Measurements from ENCODE around the gene KIRREL3. TPM values are rescaled to one million over a fixed set of nuclear protein-coding genes. Genes with fewer than 3 reads are reported as not detected.
A peak's percentile ranks its signal among the peaks of the same experiment; 100 is the strongest.

Gene KIRREL3
- polyA plus RNA-seq, 1 of the 3 experiments (the other 2 are of a cell fraction): 3.7 TPM

DNA sequence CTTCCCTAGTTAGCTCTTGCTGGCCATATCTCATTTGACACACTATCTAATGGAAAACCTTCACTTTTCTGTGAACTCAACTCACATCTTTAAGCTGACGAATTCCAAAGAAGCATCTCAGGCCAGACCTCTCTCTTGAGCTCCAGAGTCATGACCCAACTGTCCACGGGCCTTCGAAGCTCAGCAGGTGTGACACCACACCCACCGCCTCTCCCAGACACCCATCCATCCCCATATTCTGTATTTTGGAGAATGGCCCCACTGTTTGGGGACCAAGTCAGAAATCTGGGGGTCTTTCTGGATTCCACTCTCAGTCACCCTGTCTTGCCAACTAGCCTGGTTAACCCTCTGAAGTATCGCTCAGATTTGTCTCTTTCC is 519.3 kb downstream of the KIRREL3 start:
- Histone ChIP-seq H3K27me3 (ENCODE audit: insufficient read depth) (no peaks in the 10 kb centered on the region), H3K9ac (no peak overlapping the region), H3K4me1 (ENCODE audit: control insufficient read depth in 1 of 2, insufficient read depth in 2 of 2, low read depth in 1 of 2, low read length in 1 of 2) (peaks cover 0 to 10% of the 10 kb centered on the region in 2 experiments; a peak in 1 of 4 replicates), H2AFZ (ENCODE audit: low read depth) (no peak overlapping the region), H3K27ac (ENCODE audit: low read depth in 2 of 2, low read length in 1 of 2) (no peak overlapping the region), H3F3A (replicated peaks; ENCODE audit: insufficient read depth) (no peaks in the 10 kb centered on the region), H3K4me3 (ENCODE audit: low read depth in 2 of 2, low read length in 1 of 2) (no peak overlapping the region), H3K36me3 (replicated peaks in 1 of 2; ENCODE audit: control insufficient read depth in 1 of 2, insufficient read depth in 2 of 2, low read length in 1 of 2) (no peaks in the 10 kb centered on the region), H3K79me2 (ENCODE audit: insufficient read depth) (no peaks in the 10 kb centered on the region), H3K9me3 (no peaks in the 10 kb centered on the region), H4K20me1 (ENCODE audit: insufficient read depth) (no peaks in the 10 kb centered on the region), H3K4me2 (no peak overlapping the region), H3K9me2 (no peaks in the 10 kb centered on the region)
- ChIA-PET CTCF (interaction anchor here (0.6 to 9.6 kb wide), 67 partner anchors 8 to 863 kb away, joined by 3 to 172 read pairs (median 6); partner anchors contain the start of gene DCPS), POLR2A (interaction anchor here (0.6 to 2.1 kb wide), 8 partner anchors 9 to 267 kb away, joined by 3 to 12 read pairs (median 4); no protein-coding TSS in a partner anchor)
- no peak for DNase-seq
- WGBS (ENCODE audit: low lambda C conversion rate): 73% methylated on average over 5 of the region's 5 CpGs
- TF ChIP-seq CHD2 (IDR thresholded peaks at IDR 0.05; ENCODE audit: low read length, partially characterized antibody): no peak
- TF ChIP-seq, protein P1, sequence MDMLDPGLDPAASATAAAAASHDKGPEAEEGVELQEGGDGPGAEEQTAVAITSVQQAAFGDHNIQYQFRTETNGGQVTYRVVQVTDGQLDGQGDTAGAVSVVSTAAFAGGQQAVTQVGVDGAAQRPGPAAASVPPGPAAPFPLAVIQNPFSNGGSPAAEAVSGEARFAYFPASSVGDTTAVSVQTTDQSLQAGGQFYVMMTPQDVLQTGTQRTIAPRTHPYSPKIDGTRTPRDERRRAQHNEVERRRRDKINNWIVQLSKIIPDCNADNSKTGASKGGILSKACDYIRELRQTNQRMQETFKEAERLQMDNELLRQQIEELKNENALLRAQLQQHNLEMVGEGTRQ (IDR thresholded peaks at IDR 0.05; ENCODE audit: borderline replicate concordance, low read depth, low read length): no peak
- no peak for TF ChIP-seq GABPA (IDR thresholded peaks at IDR 0.05; ENCODE audit: low read depth)
- TF ChIP-seq SIN3A (IDR thresholded peaks at IDR 0.05; ENCODE audit: borderline replicate concordance, low read depth, low read length): no peak
- TF ChIP-seq EZH2phosphoT487 (IDR thresholded peaks at IDR 0.05; ENCODE audit: borderline replicate concordance, low read depth): no peak
- no peak for TF ChIP-seq SMC3 (IDR thresholded peaks at IDR 0.05; ENCODE audit: low read depth, low read length)
- TF ChIP-seq, protein P2, sequence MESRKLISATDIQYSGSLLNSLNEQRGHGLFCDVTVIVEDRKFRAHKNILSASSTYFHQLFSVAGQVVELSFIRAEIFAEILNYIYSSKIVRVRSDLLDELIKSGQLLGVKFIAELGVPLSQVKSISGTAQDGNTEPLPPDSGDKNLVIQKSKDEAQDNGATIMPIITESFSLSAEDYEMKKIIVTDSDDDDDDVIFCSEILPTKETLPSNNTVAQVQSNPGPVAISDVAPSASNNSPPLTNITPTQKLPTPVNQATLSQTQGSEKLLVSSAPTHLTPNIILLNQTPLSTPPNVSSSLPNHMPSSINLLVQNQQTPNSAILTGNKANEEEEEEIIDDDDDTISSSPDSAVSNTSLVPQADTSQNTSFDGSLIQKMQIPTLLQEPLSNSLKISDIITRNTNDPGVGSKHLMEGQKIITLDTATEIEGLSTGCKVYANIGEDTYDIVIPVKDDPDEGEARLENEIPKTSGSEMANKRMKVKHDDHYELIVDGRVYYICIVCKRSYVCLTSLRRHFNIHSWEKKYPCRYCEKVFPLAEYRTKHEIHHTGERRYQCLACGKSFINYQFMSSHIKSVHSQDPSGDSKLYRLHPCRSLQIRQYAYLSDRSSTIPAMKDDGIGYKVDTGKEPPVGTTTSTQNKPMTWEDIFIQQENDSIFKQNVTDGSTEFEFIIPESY (IDR thresholded peaks at IDR 0.05; ENCODE audit: borderline replicate concordance, low read depth): no peak
- no peak for TF ChIP-seq TCF12 (IDR thresholded peaks at IDR 0.05)

DNA sequence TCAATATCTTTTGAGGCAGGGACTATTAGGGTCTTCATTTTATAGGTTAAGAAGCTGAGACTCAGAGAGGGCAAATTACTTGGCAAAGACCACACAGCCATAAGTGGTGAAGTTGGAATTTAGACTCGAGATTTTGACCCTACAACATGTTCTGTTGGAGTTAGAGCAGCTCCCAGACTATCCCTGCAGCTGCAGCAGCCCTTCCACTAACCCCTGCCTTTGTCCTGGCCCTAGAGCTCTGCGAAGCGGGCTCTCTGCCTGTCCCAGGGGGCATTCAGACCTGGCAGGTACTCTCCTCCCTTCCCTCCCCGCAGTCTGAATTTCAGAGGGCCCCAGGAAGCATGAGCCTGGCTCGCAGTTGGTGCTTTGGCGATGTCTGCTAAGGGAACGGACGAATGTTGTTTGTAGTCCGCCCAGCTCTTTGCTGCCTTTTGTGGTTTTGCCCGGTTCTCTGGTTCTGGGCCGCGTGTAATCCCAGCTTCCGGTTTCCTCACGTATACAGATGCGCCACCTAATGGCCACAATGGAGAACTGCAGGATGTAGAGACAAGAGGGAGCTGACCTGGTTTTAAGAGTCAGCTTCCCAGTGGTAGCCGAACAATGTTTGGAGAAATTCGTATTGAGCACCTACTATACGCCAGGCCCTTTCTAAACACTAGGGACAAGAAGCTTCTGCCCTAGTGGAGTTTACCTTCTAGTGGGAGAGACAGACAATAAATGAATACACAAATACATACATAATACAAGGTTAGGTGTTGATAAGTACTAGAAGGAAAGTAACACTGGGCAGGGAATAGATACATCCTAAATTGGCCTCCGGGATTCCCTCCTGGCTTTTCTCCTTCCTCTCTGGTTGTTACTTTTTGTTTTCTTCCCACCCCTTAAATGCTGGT is 519.9 kb downstream of the KIRREL3 start:
- H3K9me3 ChIP-seq: no peaks in the 10 kb centered on the region
- CTCF ChIA-PET: interaction anchor here (0.6 to 9.6 kb wide), 75 partner anchors 9 to 863 kb away, joined by 3 to 172 read pairs (median 5); partner anchors contain the start of gene DCPS
- peak overlapping the region; percentile 37 to 58; a peak in 3 of 4 replicates for H3K27ac ChIP-seq (ENCODE audit: low read depth in 2 of 2, low read length in 1 of 2)
- no peak overlapping the region for H3K4me3 ChIP-seq (ENCODE audit: low read depth in 2 of 2, low read length in 1 of 2)
- H3K79me2 ChIP-seq (ENCODE audit: insufficient read depth): no peaks in the 10 kb centered on the region
- peak overlapping the region; percentile 92 for H2AFZ ChIP-seq (ENCODE audit: low read depth)
- WGBS (ENCODE audit: low lambda C conversion rate): 13% methylated on average over 14 of the region's 19 CpGs
- H3K27me3 ChIP-seq (ENCODE audit: insufficient read depth): no peaks in the 10 kb centered on the region
- H3K9ac ChIP-seq: peak overlapping the region; percentile 23; the same call in 1 of the 2 replicates
- no peaks in the 10 kb centered on the region for H3F3A ChIP-seq (replicated peaks; ENCODE audit: insufficient read depth)
- no peaks in the 10 kb centered on the region for H3K36me3 ChIP-seq (replicated peaks in 1 of 2; ENCODE audit: control insufficient read depth in 1 of 2, insufficient read depth in 2 of 2, low read length in 1 of 2)
- H4K20me1 ChIP-seq (ENCODE audit: insufficient read depth): no peaks in the 10 kb centered on the region
- peak; percentile 88 for DNase-seq
- peak; percentile 5; the same call in 1 of the 2 replicates for TF ChIP-seq RCOR1 (IDR thresholded peaks at IDR 0.05; ENCODE audit: low read length)
- TF ChIP-seq MXI1 (IDR thresholded peaks at IDR 0.05; ENCODE audit: low read depth, low read length): peak; percentile 43; the same call in 1 of the 2 replicates
- no peak for TF ChIP-seq GATA2 (CRISPR knock-in tag; IDR thresholded peaks at IDR 0.05)
- TF ChIP-seq FOSL2 (IDR thresholded peaks at IDR 0.05; ENCODE audit: borderline replicate concordance, low read depth): no peak
- peak; percentile 83 for TF ChIP-seq RAD21 (IDR thresholded peaks at IDR 0.05; ENCODE audit: low read length)
- 0 out of 2 replicates have a peak, but pooled peaks have one; percentile 35 for TF ChIP-seq POLR2AphosphoS5 (IDR thresholded peaks at IDR 0.05; ENCODE audit: low read depth, low read length)
- TF ChIP-seq, protein P3, sequence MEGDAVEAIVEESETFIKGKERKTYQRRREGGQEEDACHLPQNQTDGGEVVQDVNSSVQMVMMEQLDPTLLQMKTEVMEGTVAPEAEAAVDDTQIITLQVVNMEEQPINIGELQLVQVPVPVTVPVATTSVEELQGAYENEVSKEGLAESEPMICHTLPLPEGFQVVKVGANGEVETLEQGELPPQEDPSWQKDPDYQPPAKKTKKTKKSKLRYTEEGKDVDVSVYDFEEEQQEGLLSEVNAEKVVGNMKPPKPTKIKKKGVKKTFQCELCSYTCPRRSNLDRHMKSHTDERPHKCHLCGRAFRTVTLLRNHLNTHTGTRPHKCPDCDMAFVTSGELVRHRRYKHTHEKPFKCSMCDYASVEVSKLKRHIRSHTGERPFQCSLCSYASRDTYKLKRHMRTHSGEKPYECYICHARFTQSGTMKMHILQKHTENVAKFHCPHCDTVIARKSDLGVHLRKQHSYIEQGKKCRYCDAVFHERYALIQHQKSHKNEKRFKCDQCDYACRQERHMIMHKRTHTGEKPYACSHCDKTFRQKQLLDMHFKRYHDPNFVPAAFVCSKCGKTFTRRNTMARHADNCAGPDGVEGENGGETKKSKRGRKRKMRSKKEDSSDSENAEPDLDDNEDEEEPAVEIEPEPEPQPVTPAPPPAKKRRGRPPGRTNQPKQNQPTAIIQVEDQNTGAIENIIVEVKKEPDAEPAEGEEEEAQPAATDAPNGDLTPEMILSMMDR (IDR thresholded peaks at IDR 0.05): peak; percentile 93
- TF ChIP-seq SMC3 (IDR thresholded peaks at IDR 0.05; ENCODE audit: low read depth, low read length): peak; percentile 90
- TF ChIP-seq ELF1 (IDR thresholded peaks at IDR 0.05): peak; percentile 89
- peak; percentile 62 for TF ChIP-seq GABPA (IDR thresholded peaks at IDR 0.05; ENCODE audit: low read depth)
- TF ChIP-seq TAF1 (IDR thresholded peaks at IDR 0.05; ENCODE audit: borderline replicate concordance, low read depth, low read length): peak; percentile 49; the same call in 1 of the 2 replicates
- TF ChIP-seq, protein P4, sequence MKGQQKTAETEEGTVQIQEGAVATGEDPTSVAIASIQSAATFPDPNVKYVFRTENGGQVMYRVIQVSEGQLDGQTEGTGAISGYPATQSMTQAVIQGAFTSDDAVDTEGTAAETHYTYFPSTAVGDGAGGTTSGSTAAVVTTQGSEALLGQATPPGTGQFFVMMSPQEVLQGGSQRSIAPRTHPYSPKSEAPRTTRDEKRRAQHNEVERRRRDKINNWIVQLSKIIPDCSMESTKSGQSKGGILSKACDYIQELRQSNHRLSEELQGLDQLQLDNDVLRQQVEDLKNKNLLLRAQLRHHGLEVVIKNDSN (IDR thresholded peaks at IDR 0.05; ENCODE audit: borderline replicate concordance, low read depth): no peak
- peak; percentile 7; the same call in 1 of the 2 replicates for TF ChIP-seq TCF12 (IDR thresholded peaks at IDR 0.05)
- TF ChIP-seq, protein P5, sequence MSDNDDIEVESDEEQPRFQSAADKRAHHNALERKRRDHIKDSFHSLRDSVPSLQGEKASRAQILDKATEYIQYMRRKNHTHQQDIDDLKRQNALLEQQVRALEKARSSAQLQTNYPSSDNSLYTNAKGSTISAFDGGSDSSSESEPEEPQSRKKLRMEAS (IDR thresholded peaks at IDR 0.05; ENCODE audit: low read depth): peak; percentile 94
- H3K4me2 ChIP-seq: no peak overlapping the region
- H3K4me1 ChIP-seq (ENCODE audit: control insufficient read depth in 1 of 2, insufficient read depth in 2 of 2, low read depth in 1 of 2, low read length in 1 of 2): peaks cover 0 to 5% of the 10 kb centered on the region in 2 experiments; a peak in 1 of 4 replicates
- H3K9me2 ChIP-seq: no peaks in the 10 kb centered on the region
- POLR2A ChIA-PET: interaction anchor here (0.6 to 2.1 kb wide), 8 partner anchors 10 to 267 kb away, joined by 3 to 12 read pairs (median 4); no protein-coding TSS in a partner anchor

Measured in SK-N-SH (cell line).